K562 (cell line): ENCODE data around the gene TRMT112. TPM values are rescaled to one million over a fixed set of nuclear protein-coding genes. Genes with fewer than 3 reads are reported as not detected.
A peak's percentile ranks its signal among the peaks of the same experiment; 100 is the strongest.

ENCODE experiments used
- DMBX1 ChIP-seq: fragments of 250-450 bp; sonication (Bioruptor Pico); IDR thresholded peaks from 2 replicates; pipeline ENCODE4 v1.8.0; 2022; ENCODE audit warnings: inconsistent platforms, mild to moderate bottlenecking, moderate library complexity, borderline replicate concordance
- FOSL1 ChIP-seq: fragments of 200-800 bp; sonication (Bioruptor generic); conservative IDR thresholded peaks from 2 replicates; pipeline ENCODE4 v1.6.1; 2016; ENCODE audit warnings: missing genetic modification characterization, missing compliant biosample characterization
- HBP1 ChIP-seq: fragments of 450-650 bp; formaldehyde crosslinking; IDR thresholded peaks from 2 replicates; pipeline ENCODE4 v1.4.0; 2022; ENCODE audit warnings: missing genetic modification characterization
- MBD2 ChIP-seq: sonication (generic); IDR thresholded peaks from 2 replicates; pipeline ENCODE4 v1.6.1; 2016; ENCODE audit warnings: low read depth, borderline replicate concordance
- NONO ChIP-seq, 2 experiments: fragments of 200-400 bp in 1 of 2; fragments of 450-650 bp in 1 of 2; formaldehyde crosslinking in 1 of 2; IDR thresholded peaks; 2 replicates each; pipeline ENCODE4 v1.6.1; 2017; ENCODE audit warnings: low read depth in 2 of 2, mild to moderate bottlenecking in 2 of 2, moderate library complexity in 2 of 2, low read length in 1 of 2
- RBFOX2 ChIP-seq: fragments of 200-400 bp; formaldehyde crosslinking; IDR thresholded peaks from 2 replicates; pipeline ENCODE4 v1.6.1; 2017; ENCODE audit warnings: low read depth, mild to moderate bottlenecking, low read length, moderate library complexity
- SMARCB1 ChIP-seq: IDR thresholded peaks from 2 replicates; pipeline ENCODE4 v1.6.1; 2011; ENCODE audit warnings: improper control_type of control experiment, low read depth; ENCODE audit not compliant: insufficient read length
- TBP ChIP-seq: optimal IDR thresholded peaks from 2 replicates; pipeline ENCODE3; 2011; ENCODE audit warnings: low read depth, low read length, improper control_type of control experiment
- ZNF175 ChIP-seq: fragments of 200-800 bp; sonication (Bioruptor generic); IDR thresholded peaks from 2 replicates; pipeline ENCODE4 v1.6.1; 2016; ENCODE audit warnings: low read depth, mild to moderate bottlenecking, missing genetic modification characterization, missing compliant biosample characterization
- ZNF561 ChIP-seq: fragments of 450-650 bp; formaldehyde crosslinking; conservative IDR thresholded peaks from 2 replicates; pipeline ENCODE4 v1.4.0; 2020; ENCODE audit warnings: mild to moderate bottlenecking, moderate library complexity
- polyA plus RNA-seq, 8 experiments: library from polyadenylated mRNA; depleted of rRNA in 4 of 8; stranded (reverse) in 5 of 8; unstranded in 3 of 8; fragments of >200 nt; fragmentation: Nextera tagmentation in 2 of 8; fragmentation: Illumina TruSeq in 1 of 8; extraction: Ambion mirVana in 2 of 8; extraction: Trizol in 1 of 8; gene quantifications; 2 replicates each; pipeline versions ENCODE4 v1.2.1 to v1.2.3, GENCODE V29; 2011 to 2014; ENCODE audit warnings: inconsistent platforms in 1 of 8, missing spikeins in 1 of 8
- total RNA-seq, 7 experiments: library from RNA; depleted of rRNA in 6 of 7; stranded (reverse); fragments of >200 nt in 6 of 7; fragmentation: Illumina TruSeq in 2 of 7; extraction: Trizol in 2 of 7; gene quantifications; 2 replicates each; pipeline versions ENCODE4 v1.2.1 to v1.2.3, GENCODE V29; 2011 to 2021; ENCODE audit warnings: low replicate concordance in 1 of 7
- TF ChIP-seq, protein P1 (sequence below): fragments of 450-650 bp; IDR thresholded peaks from 2 replicates; pipeline ENCODE4 v1.6.1; 2014; ENCODE audit warnings: low read depth, mild to moderate bottlenecking, moderate library complexity, borderline replicate concordance
- TF ChIP-seq, protein P2 (sequence below): sonication (generic); formaldehyde crosslinking; IDR thresholded peaks from 2 replicates; pipeline ENCODE4 v1.8.0; 2023; ENCODE audit warnings: missing genetic modification reagents, mild to moderate bottlenecking, borderline replicate concordance
- TF ChIP-seq, protein P3 (sequence below), 2 experiments: IDR thresholded peaks; 2 replicates each; pipeline ENCODE4 v1.6.1; 2012; ENCODE audit warnings: improper control_type of control experiment in 2 of 2, low read depth in 2 of 2, low read length in 2 of 2, borderline replicate concordance in 1 of 2

Gene TRMT112
- total and polyA plus RNA-seq, 9 of the 15 experiments (the other 6 are each of a cell fraction or from before 2014, with no cell fraction given) = 162 to 444 (median 300) TPM

DNA sequence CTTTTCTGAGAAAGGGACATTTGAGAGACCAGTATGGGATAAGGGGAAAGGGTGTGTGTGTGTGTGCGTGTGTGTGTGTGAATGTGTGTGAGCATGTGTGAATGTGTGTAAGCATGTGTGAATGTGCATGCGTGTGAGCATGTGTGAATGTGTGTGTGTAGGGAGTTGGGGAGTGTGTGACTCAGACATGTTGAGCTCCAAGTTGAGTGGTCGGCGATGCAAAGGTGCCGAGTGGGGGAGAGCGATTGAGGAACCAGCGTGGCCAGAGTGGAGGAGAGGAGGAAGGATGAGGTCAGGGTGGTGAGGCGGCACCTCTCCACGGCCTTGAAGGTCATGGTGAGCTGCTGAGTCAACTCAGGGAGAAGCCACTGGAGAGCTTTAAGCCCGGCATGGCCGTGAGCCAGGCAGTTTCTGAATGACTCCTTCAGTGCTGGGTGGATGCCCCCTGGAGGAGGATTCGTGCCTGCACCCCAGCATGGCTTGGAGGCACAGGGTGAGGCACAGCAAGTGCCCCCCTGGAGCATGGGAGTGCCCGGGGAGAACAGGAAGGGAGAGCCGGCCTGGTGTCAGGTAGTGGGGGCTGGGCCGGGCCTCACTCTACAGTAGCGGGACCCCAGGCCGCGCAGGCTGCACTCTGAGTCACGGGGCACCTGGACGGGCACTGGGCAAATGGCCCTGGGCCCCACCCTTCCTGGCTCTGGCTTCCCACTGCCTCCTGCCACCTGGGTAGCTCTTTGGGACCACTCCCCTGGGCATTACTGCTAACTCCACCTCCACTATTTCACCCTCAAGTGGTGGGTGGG, 14.4 kb upstream of the TRMT112 start (continued):
- TF ChIP-seq HBP1 (peak; percentile 93), RBFOX2 (peak; percentile 55), DMBX1 (CRISPR knock-in tag) (peak; percentile 71), NONO (IDR thresholded peaks at IDR 0.05; ENCODE audit: low read depth in 2 of 2, low read length in 1 of 2) (0 out of 4 replicates have a peak, but pooled peaks of 1 of the 2 experiments have one; percentile 27), SMARCB1 (no peak), ZNF561 (CRISPR knock-in tag) (no peak), MBD2 (peak; percentile 29; the same call in 1 of the 2 replicates), FOSL1 (tag) (peak; percentile 84), TBP (peak; percentile 32), ZNF175 (CRISPR knock-in tag) (peak; percentile 43; the same call in 1 of the 2 replicates)
- TF ChIP-seq, protein P1, sequence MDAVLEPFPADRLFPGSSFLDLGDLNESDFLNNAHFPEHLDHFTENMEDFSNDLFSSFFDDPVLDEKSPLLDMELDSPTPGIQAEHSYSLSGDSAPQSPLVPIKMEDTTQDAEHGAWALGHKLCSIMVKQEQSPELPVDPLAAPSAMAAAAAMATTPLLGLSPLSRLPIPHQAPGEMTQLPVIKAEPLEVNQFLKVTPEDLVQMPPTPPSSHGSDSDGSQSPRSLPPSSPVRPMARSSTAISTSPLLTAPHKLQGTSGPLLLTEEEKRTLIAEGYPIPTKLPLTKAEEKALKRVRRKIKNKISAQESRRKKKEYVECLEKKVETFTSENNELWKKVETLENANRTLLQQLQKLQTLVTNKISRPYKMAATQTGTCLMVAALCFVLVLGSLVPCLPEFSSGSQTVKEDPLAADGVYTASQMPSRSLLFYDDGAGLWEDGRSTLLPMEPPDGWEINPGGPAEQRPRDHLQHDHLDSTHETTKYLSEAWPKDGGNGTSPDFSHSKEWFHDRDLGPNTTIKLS = peak; percentile 55; the same call in 1 of the 2 replicates
- TF ChIP-seq, protein P2, sequence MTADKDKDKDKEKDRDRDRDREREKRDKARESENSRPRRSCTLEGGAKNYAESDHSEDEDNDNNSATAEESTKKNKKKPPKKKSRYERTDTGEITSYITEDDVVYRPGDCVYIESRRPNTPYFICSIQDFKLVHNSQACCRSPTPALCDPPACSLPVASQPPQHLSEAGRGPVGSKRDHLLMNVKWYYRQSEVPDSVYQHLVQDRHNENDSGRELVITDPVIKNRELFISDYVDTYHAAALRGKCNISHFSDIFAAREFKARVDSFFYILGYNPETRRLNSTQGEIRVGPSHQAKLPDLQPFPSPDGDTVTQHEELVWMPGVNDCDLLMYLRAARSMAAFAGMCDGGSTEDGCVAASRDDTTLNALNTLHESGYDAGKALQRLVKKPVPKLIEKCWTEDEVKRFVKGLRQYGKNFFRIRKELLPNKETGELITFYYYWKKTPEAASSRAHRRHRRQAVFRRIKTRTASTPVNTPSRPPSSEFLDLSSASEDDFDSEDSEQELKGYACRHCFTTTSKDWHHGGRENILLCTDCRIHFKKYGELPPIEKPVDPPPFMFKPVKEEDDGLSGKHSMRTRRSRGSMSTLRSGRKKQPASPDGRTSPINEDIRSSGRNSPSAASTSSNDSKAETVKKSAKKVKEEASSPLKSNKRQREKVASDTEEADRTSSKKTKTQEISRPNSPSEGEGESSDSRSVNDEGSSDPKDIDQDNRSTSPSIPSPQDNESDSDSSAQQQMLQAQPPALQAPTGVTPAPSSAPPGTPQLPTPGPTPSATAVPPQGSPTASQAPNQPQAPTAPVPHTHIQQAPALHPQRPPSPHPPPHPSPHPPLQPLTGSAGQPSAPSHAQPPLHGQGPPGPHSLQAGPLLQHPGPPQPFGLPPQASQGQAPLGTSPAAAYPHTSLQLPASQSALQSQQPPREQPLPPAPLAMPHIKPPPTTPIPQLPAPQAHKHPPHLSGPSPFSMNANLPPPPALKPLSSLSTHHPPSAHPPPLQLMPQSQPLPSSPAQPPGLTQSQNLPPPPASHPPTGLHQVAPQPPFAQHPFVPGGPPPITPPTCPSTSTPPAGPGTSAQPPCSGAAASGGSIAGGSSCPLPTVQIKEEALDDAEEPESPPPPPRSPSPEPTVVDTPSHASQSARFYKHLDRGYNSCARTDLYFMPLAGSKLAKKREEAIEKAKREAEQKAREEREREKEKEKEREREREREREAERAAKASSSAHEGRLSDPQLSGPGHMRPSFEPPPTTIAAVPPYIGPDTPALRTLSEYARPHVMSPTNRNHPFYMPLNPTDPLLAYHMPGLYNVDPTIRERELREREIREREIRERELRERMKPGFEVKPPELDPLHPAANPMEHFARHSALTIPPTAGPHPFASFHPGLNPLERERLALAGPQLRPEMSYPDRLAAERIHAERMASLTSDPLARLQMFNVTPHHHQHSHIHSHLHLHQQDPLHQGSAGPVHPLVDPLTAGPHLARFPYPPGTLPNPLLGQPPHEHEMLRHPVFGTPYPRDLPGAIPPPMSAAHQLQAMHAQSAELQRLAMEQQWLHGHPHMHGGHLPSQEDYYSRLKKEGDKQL (CRISPR knock-in tag) = no peak
- TF ChIP-seq, protein P3, sequence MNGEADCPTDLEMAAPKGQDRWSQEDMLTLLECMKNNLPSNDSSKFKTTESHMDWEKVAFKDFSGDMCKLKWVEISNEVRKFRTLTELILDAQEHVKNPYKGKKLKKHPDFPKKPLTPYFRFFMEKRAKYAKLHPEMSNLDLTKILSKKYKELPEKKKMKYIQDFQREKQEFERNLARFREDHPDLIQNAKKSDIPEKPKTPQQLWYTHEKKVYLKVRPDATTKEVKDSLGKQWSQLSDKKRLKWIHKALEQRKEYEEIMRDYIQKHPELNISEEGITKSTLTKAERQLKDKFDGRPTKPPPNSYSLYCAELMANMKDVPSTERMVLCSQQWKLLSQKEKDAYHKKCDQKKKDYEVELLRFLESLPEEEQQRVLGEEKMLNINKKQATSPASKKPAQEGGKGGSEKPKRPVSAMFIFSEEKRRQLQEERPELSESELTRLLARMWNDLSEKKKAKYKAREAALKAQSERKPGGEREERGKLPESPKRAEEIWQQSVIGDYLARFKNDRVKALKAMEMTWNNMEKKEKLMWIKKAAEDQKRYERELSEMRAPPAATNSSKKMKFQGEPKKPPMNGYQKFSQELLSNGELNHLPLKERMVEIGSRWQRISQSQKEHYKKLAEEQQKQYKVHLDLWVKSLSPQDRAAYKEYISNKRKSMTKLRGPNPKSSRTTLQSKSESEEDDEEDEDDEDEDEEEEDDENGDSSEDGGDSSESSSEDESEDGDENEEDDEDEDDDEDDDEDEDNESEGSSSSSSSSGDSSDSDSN (IDR thresholded peaks at IDR 0.05; ENCODE audit: borderline replicate concordance in 1 of 2, low read depth in 2 of 2, low read length in 2 of 2) = peak in 1 of 2 experiments; percentile 16; a peak in 1 of 4 replicates
